ENCODE measurements around the gene SEZ6. TPM values are rescaled to one million over a fixed set of nuclear protein-coding genes. Genes with fewer than 3 reads are reported as not detected.

SEZ6 gene
- total RNA-seq, 1 experiment from 2014 or later: not detected

DNA sequence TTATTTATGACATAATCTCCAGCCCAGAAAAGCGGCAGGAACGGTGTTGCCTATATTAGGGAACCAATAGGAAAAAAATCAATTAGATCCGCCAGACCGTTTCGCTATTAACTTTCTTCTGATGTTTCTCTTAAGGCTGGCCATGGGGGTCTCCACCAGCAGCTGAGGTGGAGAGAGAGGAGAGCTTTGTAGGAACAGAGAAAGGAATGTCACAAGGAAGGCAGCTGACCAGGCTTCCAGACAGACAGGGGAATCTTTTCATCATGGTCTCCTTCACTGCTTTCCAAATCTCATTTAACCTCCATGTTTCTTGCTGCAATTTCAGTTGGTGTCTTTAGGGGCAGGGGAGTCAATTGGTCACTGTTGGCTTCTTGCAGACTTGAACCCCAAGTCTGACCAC, 8.9 kb upstream of the SEZ6 start:
- ChIA-PET POLR2A (no interaction called here), CTCF (no interaction called here)
- Histone ChIP-seq H3K27me3 (ENCODE audit: control insufficient read depth, insufficient read depth, low read length) (peaks cover 18% of the 10 kb centered on the region), H3K9me3 (ENCODE audit: control insufficient read depth, insufficient read depth, low read depth, low read length) (no peaks in the 10 kb centered on the region), H3K27ac (ENCODE audit: low read length) (no peak overlapping the region), H3K36me3 (ENCODE audit: control insufficient read depth, insufficient read depth, low read length) (no peaks in the 10 kb centered on the region), H3K4me3 (ENCODE audit: low read depth in 2 of 2, low read length in 2 of 2) (no peak overlapping the region), H3K4me1 (ENCODE audit: control insufficient read depth, insufficient read depth, low read length) (peaks cover 4% of the 10 kb centered on the region; the same call in 1 of the 2 replicates)
- intact Hi-C loops (cut with micrococcal nuclease; ENCODE audit: unreplicated experiment): no loop called here
- no peak for ATAC-seq
- in situ Hi-C loops (cut with HindIII; ENCODE audit: low pct_unique_long_range_greater_than_20kb, low sequenced_read_pairs): no loop called here
- no TSS peak for BruUV-seq (replicated peaks)
- TF ChIP-seq, protein P1, sequence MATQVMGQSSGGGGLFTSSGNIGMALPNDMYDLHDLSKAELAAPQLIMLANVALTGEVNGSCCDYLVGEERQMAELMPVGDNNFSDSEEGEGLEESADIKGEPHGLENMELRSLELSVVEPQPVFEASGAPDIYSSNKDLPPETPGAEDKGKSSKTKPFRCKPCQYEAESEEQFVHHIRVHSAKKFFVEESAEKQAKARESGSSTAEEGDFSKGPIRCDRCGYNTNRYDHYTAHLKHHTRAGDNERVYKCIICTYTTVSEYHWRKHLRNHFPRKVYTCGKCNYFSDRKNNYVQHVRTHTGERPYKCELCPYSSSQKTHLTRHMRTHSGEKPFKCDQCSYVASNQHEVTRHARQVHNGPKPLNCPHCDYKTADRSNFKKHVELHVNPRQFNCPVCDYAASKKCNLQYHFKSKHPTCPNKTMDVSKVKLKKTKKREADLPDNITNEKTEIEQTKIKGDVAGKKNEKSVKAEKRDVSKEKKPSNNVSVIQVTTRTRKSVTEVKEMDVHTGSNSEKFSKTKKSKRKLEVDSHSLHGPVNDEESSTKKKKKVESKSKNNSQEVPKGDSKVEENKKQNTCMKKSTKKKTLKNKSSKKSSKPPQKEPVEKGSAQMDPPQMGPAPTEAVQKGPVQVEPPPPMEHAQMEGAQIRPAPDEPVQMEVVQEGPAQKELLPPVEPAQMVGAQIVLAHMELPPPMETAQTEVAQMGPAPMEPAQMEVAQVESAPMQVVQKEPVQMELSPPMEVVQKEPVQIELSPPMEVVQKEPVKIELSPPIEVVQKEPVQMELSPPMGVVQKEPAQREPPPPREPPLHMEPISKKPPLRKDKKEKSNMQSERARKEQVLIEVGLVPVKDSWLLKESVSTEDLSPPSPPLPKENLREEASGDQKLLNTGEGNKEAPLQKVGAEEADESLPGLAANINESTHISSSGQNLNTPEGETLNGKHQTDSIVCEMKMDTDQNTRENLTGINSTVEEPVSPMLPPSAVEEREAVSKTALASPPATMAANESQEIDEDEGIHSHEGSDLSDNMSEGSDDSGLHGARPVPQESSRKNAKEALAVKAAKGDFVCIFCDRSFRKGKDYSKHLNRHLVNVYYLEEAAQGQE (IDR thresholded peaks at IDR 0.05; ENCODE audit: insufficient read depth in 1 of 2, low read depth in 2 of 2, low read length in 1 of 2): no peak
- no peak for TF ChIP-seq CTCF (IDR thresholded peaks at IDR 0.05)
- TF ChIP-seq TCF7L2 (IDR thresholded peaks at IDR 0.05; ENCODE audit: low read depth, low read length): no peak
- no peak for TF ChIP-seq SIN3A (IDR thresholded peaks at IDR 0.05; ENCODE audit: borderline replicate concordance, insufficient read depth, low read depth, low read length)
- no peak for TF ChIP-seq POLR2AphosphoS5 (IDR thresholded peaks at IDR 0.05; ENCODE audit: low read depth, low read length)
- no peak for DNase-seq (ENCODE audit: low read depth, low spot score)

- Histone ChIP-seq H3K36me3 (ENCODE audit: control insufficient read depth, insufficient read depth, low read length) (no peaks in the 10 kb centered on the region), H3K4me3 (ENCODE audit: low read depth in 2 of 2, low read length in 2 of 2) (no peak overlapping the region), H3K27me3 (ENCODE audit: control insufficient read depth, insufficient read depth, low read length) (peaks cover 17% of the 10 kb centered on the region), H3K9me3 (ENCODE audit: control insufficient read depth, insufficient read depth, low read depth, low read length) (no peaks in the 10 kb centered on the region), H3K27ac (ENCODE audit: low read length) (no peak overlapping the region), H3K4me1 (ENCODE audit: control insufficient read depth, insufficient read depth, low read length) (no peaks in the 10 kb centered on the region)
- no TSS peak for BruUV-seq (replicated peaks)
- ChIA-PET POLR2A (no interaction called here), CTCF (no interaction called here)
- TF ChIP-seq, protein P1 (IDR thresholded peaks at IDR 0.05; ENCODE audit: insufficient read depth in 1 of 2, low read depth in 2 of 2, low read length in 1 of 2): no peak
- TF ChIP-seq TCF7L2 (IDR thresholded peaks at IDR 0.05; ENCODE audit: low read depth, low read length) (no peak), POLR2AphosphoS5 (IDR thresholded peaks at IDR 0.05; ENCODE audit: low read depth, low read length) (no peak), SIN3A (IDR thresholded peaks at IDR 0.05; ENCODE audit: borderline replicate concordance, insufficient read depth, low read depth, low read length) (no peak), CTCF (IDR thresholded peaks at IDR 0.05) (no peak)
- DNase-seq (ENCODE audit: low read depth, low spot score): no peak
- in situ Hi-C loops (cut with HindIII; ENCODE audit: low pct_unique_long_range_greater_than_20kb, low sequenced_read_pairs): no loop called here
- intact Hi-C loops (cut with micrococcal nuclease; ENCODE audit: unreplicated experiment): no loop called here
- ATAC-seq: no peak
Observed at GRCh38 chr17:29012535-29012934, 6.7 kb upstream of the SEZ6 start.

Measured in Panc1 (cell line).